RWPE2 (cell line): ENCODE results near the gene DTNB.

ENCODE experiments used
- ATAC-seq: fragments of 200-7000 bp; cut with Tn5 transposase; 3 replicates; pipeline ENCODE4 v1.9.1; 2021; ENCODE audit warnings: low read depth
- DNase-seq: peaks from one replicate; pipeline ENCODE4 v3.0.0-alpha.2; 2020; ENCODE audit warnings: low spot score
- H3K27ac ChIP-seq: fragments of 450-650 bp; 2 replicates; pipeline ENCODE4 v1.5.1; 2017; ENCODE audit warnings: mild to moderate bottlenecking; ENCODE audit not compliant: poor library complexity, severe bottlenecking
- H3K27me3 ChIP-seq: fragments of 250-450 bp; sonication (Bioruptor Pico); 2 replicates; pipeline ENCODE4 v1.5.1; 2021; ENCODE audit warnings: mild to moderate bottlenecking, moderate library complexity; ENCODE audit not compliant: insufficient read depth, poor library complexity, severe bottlenecking
- H3K36me3 ChIP-seq: fragments of 250-450 bp; sonication (Bioruptor Pico); 2 replicates; pipeline ENCODE4 v1.5.1; 2020; ENCODE audit warnings: low read depth, mild to moderate bottlenecking, moderate library complexity
- H3K4me1 ChIP-seq: fragments of 250-450 bp; sonication (Bioruptor Pico); 2 replicates; pipeline ENCODE4 v1.5.1; 2021; ENCODE audit warnings: mild to moderate bottlenecking, moderate library complexity; ENCODE audit not compliant: insufficient read depth, poor library complexity, severe bottlenecking
- H3K4me3 ChIP-seq: fragments of 250-450 bp; sonication (Bioruptor Pico); 2 replicates; pipeline ENCODE4 v1.5.1; 2021; ENCODE audit warnings: mild to moderate bottlenecking, moderate library complexity; ENCODE audit not compliant: severe bottlenecking
- H3K9me3 ChIP-seq: fragments of 250-450 bp; sonication (Bioruptor Pico); 2 replicates; pipeline ENCODE4 v1.5.1; 2021; ENCODE audit warnings: mild to moderate bottlenecking, moderate library complexity; ENCODE audit not compliant: severe bottlenecking
- CTCF ChIP-seq: fragments of 450-650 bp; IDR thresholded peaks from one replicate; pipeline ENCODE4 v1.5.1; 2017; ENCODE audit warnings: mild to moderate bottlenecking, moderate library complexity; ENCODE audit not compliant: poor library complexity, severe bottlenecking

Gene DTNB

GRCh38 chr2:25447018-25447417 lies 226.4 kb downstream of the DTNB start:
- no peaks in the 10 kb centered on the region for H3K4me1 ChIP-seq
- H3K9me3 ChIP-seq: no peaks in the 10 kb centered on the region
- peaks cover 12% of the 10 kb centered on the region; the same call in 1 of the 2 replicates for H3K36me3 ChIP-seq
- ATAC-seq (no peak), DNase-seq (no peak)
- H3K27me3 ChIP-seq: no peaks in the 10 kb centered on the region
- no peak overlapping the region for H3K27ac ChIP-seq
- TF ChIP-seq CTCF: no peak
- no peak overlapping the region for H3K4me3 ChIP-seq

GRCh38 chr2:25446122-25446521 lies 227.3 kb downstream of the DTNB start:
- H3K27me3 ChIP-seq: no peaks in the 10 kb centered on the region
- ATAC-seq: no peak
- peaks cover 12% of the 10 kb centered on the region; the same call in 1 of the 2 replicates for H3K36me3 ChIP-seq

GRCh38 chr2:25445464-25445863 lies 227.9 kb downstream of the DTNB start:
- Histone ChIP-seq H3K9me3 (no peaks in the 10 kb centered on the region), H3K4me1 (no peaks in the 10 kb centered on the region), H3K36me3 (peaks cover 9% of the 10 kb centered on the region; the same call in 1 of the 2 replicates), H3K27me3 (no peaks in the 10 kb centered on the region), H3K27ac (no peak overlapping the region), H3K4me3 (no peak overlapping the region)
- DNase-seq (no peak), ATAC-seq (no peak)
- TF ChIP-seq CTCF: no peak

More at GRCh38 chr2:25446122-25446521, 227.3 kb downstream of the DTNB start:
- DNase-seq: no peak
- TF ChIP-seq CTCF: no peak
- no peaks in the 10 kb centered on the region for H3K9me3 ChIP-seq
- no peak overlapping the region for H3K27ac ChIP-seq
- H3K4me3 ChIP-seq: no peak overlapping the region
- no peaks in the 10 kb centered on the region for H3K4me1 ChIP-seq

GRCh38 chr2:25444608-25445270 lies 228.6 kb downstream of the DTNB start:
- TF ChIP-seq CTCF: no peak
- no peak overlapping the region for H3K27ac ChIP-seq
- H3K4me1 ChIP-seq: no peaks in the 10 kb centered on the region
- H3K9me3 ChIP-seq: no peaks in the 10 kb centered on the region
- H3K4me3 ChIP-seq: no peak overlapping the region
- H3K36me3 ChIP-seq: peaks cover 5% of the 10 kb centered on the region; the same call in 1 of the 2 replicates
- no peaks in the 10 kb centered on the region for H3K27me3 ChIP-seq
- DNase-seq: no peak
- no peak for ATAC-seq

GRCh38 chr2:25443766-25444165 lies 229.6 kb downstream of the DTNB start:
- no peaks in the 10 kb centered on the region for H3K27me3 ChIP-seq
- ATAC-seq (no peak), DNase-seq (no peak)
- H3K4me1 ChIP-seq: no peaks in the 10 kb centered on the region
- H3K4me3 ChIP-seq: no peak overlapping the region
- no peaks in the 10 kb centered on the region for H3K9me3 ChIP-seq
- no peak overlapping the region for H3K27ac ChIP-seq
- TF ChIP-seq CTCF: no peak
- 0 out of 2 replicates have a peak, but pooled peaks cover 5% of the 10 kb centered on the region for H3K36me3 ChIP-seq
